Stomach (tissue), 4 donors: Measurements from ENCODE around the gene TEAD4.

ENCODE experiments used
- EP300 ChIP-seq: sonication (generic); formaldehyde crosslinking; IDR thresholded peaks from one replicate; pipeline ENCODE4 v1.6.1; 2017; ENCODE audit warnings: antibody characterized with exemption
- POLR2A ChIP-seq, 4 donors: fragments of 450-650 bp; IDR thresholded peaks; one replicate each; pipeline ENCODE4 v1.6.1; 2016; ENCODE audit warnings: antibody characterized with exemption in 4 of 4, control low read depth in 2 of 4, mild to moderate bottlenecking in 1 of 4, moderate library complexity in 1 of 4
- TF ChIP-seq, protein P1 (sequence below), 7 experiments: fragments of 450-650 bp in 4 of 7; fragments of 200-600 bp in 3 of 7; sonication (generic) in 3 of 7; IDR thresholded peaks; one replicate each; pipeline ENCODE4 v1.5.1; 2016 to 2019; ENCODE audit warnings: antibody characterized with exemption in 7 of 7, control low read depth in 2 of 7, mild to moderate bottlenecking in 1 of 7

DNA sequence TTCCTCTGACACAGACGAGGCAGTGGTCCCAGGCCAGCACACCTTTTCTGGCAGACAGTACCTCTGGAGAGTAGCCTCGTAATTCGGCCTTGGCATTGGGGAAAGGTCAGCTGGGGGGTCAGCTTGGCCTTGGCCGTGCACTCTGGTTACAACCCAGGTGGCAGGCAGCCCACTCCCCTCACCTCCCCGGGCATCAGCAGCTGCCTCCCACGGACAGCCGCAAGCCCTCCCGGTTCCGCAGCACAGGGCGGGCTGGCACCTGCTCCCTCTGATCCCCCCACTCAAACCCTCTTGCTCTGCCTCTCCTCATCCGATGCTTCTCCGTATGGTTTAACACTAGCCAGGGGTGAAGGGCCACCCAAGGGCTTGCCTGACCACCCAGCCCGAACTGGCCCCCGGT, 50.6 kb downstream of the TEAD4 start:
- TF ChIP-seq, protein P1, sequence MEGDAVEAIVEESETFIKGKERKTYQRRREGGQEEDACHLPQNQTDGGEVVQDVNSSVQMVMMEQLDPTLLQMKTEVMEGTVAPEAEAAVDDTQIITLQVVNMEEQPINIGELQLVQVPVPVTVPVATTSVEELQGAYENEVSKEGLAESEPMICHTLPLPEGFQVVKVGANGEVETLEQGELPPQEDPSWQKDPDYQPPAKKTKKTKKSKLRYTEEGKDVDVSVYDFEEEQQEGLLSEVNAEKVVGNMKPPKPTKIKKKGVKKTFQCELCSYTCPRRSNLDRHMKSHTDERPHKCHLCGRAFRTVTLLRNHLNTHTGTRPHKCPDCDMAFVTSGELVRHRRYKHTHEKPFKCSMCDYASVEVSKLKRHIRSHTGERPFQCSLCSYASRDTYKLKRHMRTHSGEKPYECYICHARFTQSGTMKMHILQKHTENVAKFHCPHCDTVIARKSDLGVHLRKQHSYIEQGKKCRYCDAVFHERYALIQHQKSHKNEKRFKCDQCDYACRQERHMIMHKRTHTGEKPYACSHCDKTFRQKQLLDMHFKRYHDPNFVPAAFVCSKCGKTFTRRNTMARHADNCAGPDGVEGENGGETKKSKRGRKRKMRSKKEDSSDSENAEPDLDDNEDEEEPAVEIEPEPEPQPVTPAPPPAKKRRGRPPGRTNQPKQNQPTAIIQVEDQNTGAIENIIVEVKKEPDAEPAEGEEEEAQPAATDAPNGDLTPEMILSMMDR (IDR thresholded peaks at IDR 0.05): no peak
- TF ChIP-seq POLR2A (IDR thresholded peaks at IDR 0.05) (no peak), EP300 (no peak)
